Raji (cell line): ENCODE measurements around the gene SLC35F3.

ENCODE experiments used
- POLR2A ChIP-seq: IDR thresholded peaks from 2 replicates; pipeline ENCODE4 v1.6.1; 2011; ENCODE audit warnings: low read depth, low read length, control low read depth; ENCODE audit not compliant: insufficient read depth

Gene SLC35F3

DNA sequence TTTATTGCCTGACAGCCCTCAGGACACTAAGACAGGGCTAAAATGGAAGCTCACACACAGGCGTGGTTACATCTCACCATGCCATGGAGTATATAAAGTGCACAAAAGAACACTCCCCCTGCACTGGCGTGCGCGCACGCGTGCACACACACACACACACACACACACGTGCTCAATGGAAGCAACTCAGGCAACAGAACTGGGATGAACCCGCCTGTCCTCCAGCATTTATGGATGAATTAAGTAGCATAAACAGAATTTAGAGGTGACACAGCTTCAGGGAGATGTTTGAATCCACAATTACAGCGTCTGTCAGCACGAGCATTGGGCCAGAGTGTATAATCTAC, 322.3 kb downstream of the SLC35F3 start:
- TF ChIP-seq POLR2A: no peak

DNA sequence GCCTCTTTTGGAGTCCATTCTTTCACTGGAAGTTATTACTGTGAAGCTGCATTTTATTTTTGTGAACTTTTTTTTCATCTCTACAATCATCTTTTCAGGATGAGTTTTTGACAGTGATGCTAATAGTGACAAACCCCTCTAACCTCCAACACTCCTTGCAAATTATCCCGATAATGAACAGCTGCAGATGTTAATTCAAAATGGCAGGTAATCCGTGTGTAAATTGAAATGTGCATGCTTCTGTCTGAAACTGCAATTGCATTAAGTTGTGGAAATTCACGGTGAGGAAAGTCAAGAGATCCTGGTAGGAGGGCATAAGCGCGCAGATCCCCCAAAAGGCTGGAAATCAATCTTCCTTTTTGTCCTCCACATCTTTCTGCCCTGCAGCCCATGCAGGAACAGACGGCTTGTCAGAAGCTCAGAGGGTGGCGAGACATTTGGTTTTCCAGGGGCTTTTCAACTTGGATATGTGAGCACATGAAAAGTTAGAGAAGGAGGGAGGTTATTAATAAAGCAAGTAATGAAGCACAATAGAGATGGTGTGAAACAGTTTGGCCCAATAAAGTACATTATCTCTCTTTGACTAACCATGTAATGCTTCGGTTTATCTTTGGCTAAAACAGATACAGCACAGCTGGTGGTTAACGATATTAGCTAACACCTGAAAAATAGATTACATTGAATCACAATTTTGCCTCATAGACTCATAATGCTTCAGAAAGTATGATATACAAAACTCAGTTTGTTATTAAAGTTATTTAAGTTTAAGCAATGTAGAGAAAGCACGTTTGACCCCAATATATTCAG, 325.3 kb downstream of the SLC35F3 start:
- TF ChIP-seq POLR2A: no peak

DNA sequence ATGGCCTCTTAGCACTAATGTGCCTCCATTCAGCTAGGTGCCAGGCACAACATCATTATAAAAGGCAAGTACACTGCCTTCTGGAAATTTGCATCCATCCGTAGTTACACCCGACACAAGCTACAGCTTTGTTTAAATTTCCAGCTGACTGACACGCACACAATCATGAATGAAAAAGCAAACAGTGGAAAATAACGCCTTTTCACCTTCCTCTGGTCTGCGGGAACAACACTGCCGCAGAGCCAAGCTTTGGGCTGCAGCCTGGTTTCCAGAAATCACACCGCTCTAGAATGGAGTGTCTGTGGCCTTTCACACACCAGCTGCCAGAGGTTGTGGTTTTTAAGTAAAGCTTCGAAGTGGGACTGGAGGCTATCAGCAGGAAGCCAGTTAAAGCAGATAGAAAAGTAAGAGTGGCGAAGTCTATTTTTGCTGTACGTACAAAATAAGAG, 326.0 kb downstream of the SLC35F3 start:
- no peak for TF ChIP-seq POLR2A

DNA sequence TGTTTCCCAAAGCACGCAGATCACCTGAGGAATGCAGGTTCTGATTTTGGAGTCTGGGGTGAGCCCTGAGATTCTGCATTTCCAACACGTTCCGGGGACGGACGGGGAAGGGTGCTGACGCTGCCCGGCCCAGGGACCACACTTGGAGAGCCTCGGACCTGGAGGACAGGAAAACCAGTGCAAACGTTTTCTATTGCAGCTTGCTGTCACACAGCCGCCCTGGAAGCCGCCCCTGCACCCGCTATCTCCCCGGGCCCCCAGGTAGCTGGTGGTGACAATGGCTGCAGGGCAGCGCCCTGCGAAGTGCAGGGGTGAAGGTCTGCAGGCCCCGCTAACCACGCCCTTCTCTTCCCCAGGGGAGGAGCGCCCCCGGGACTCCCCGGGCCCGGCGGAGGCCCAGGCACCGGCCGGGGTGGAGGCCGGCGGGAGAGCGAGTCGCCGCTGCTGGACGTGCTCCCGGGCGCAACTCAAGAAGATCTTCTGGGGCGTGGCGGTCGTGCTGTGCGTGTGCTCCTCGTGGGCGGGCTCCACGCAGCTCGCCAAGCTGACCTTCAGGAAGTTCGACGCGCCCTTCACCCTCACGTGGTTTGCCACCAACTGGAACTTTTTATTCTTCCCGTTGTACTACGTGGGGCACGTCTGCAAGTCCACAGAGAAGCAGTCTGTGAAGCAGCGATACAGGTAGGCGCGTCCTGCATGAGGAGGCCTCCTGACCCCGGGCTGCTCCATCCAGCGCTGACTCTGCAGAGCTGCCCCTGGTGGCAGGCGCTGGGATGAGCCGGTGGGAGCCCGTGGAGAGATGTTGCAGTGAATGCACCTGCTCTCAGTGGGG, 326.8 kb downstream of the SLC35F3 start:
- no peak for TF ChIP-seq POLR2A

DNA sequence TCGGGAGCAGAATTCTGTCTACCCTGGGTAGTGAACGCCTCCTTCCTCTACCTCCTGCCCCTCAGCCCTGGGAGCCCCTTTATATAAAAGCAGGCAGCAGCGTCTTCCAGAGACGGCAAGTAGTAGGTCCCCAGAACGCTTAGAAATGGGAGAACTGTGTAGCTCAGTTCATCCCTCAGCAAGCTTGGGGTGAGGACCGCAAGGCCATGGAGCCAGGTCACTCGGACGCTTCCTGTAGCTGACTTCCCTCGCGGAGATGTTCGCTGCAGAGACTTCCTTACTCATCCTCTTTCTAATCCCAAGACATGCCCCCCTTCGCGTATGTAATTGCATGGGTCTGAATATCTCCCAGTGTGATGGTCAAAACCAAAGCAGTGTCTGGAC, 327.4 kb downstream of the SLC35F3 start:
- TF ChIP-seq POLR2A: no peak

DNA sequence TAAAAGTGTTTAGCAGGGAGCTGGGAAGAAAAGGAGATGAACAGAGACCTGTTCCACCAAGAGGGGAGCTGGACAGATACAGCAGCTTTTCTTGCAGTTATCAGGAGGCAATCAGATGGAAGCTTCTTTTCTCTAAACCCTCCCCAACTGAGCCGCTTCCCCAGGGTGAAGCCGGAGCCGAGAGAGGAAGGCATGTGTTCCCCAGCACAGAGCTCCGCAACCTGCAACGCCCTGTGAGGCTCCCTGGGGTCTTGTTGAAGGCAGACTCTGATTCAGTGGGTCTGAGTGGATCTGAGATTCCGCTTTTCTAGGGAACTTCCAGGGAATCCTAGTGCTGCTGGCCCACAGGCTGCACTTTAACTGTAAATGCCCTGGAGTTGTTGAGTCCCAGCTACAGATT, 329.7 kb downstream of the SLC35F3 start:
- no peak for TF ChIP-seq POLR2A

DNA sequence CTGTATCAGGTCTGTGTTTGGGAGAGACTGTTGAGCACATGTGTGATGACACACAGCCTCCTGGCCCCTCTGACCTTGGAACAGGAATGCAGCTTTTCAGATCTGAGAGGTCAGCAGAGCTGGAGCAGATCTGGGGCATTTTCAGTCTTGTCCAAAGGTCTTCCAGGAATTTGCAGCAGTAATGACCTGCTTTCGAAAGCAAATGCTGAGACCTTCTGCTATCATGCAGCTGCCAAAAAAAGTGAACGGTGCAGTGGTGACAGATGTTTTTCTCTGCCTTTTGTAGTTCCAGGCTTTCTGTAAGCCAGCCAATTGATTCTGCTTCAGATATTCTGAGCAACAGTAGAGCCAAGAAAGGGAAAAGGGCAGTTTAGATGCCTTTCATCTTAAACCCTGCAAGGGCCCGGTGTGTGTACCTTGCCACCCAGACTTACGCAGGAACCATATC, 331.0 kb downstream of the SLC35F3 start:
- no peak for TF ChIP-seq POLR2A

DNA sequence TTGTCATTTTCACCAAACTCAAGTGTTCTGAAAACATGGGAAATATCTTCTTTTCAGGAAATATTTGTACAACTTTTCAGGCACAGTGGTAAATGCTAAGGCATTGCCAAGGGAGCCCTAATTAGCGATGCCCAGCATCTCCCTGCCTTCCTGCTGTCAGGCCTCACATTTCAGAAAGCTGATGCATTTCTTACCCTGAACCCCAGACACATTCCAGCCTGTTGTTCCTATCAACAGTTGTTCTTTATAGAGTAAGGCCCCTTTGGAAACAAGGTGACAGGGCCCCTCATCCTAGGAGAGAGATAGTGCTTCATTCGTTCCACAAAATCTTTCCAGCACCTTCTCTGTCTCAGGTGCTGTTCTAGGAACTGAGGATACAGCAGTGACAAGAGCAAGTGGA, 332.9 kb downstream of the SLC35F3 start:
- no peak for TF ChIP-seq POLR2A

DNA sequence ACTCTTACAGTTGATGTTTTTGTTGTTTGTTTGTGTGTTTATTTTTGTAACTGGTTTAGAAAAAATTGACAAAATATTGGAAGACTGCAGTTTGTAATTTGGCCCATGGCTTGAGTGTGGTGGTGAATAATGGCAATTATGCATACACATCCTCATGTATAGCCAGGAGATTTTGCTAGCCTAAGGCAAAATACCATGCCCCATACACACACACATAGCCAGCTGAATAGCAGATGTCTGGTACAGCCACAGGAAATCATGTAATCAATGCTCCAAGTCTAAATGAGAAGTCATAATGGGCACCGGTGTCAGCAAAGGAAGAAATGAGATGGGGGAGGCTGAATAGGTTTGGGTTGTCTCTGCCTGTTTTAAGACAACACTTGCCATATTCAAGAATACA, 333.6 kb downstream of the SLC35F3 start:
- TF ChIP-seq POLR2A: no peak

DNA sequence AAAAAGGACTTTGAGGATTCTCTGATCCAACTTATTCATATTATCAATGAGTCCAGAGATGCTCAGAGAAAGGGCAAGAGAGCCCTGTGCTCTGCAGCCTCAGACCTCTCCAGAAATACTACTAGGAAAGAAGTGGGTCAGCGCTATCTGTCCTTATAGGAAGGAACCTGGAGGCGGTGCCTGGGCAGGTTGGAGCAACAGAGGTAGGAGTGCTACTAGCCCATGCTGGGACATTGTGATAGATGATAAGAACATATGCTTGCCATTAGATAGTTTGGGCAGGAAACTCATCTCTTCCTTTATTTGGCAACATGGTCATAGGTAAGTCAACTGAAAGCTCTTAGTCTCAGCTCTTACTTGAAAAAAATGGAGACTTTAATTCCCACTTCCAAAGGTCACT, 335.0 kb downstream of the SLC35F3 start:
- TF ChIP-seq POLR2A: no peak

DNA sequence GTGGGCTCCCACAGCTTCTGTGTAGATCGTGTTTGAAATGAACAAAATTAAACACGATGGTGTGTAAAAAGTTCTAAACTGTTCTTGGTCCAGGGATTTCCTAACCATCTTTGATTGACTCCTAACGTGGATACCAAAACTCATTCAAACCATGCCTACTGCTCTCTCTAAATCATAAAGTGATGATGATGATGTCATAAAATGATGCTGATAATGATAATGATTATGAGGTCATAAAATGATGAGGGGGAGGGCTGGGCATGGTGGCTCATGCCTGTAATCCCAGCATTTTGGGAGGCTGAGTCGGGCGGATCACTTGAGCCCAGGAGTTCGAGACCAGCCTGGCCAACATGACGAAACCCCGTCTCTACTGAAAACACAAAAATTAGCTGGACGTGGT, 335.5 kb downstream of the SLC35F3 start:
- no peak for TF ChIP-seq POLR2A

DNA sequence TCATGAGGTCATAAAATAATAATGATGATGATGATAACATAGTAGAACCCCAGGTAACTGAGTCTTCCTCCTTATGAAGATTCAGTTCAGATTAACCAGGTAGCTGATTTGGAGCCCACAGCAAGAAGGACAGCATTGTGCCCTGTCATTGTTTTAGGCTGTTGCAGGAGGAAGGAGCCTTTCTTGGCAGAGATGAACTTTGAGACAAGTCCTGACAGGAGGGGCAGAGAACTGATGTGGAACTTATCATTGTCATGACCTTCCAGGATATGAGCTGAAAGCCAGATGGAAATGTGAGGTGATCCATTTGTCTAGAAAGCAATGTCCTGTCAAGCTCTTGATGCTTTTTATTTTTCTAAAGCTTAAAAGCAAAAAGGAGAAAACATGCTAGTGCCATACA, 336.2 kb downstream of the SLC35F3 start:
- TF ChIP-seq POLR2A: no peak

DNA sequence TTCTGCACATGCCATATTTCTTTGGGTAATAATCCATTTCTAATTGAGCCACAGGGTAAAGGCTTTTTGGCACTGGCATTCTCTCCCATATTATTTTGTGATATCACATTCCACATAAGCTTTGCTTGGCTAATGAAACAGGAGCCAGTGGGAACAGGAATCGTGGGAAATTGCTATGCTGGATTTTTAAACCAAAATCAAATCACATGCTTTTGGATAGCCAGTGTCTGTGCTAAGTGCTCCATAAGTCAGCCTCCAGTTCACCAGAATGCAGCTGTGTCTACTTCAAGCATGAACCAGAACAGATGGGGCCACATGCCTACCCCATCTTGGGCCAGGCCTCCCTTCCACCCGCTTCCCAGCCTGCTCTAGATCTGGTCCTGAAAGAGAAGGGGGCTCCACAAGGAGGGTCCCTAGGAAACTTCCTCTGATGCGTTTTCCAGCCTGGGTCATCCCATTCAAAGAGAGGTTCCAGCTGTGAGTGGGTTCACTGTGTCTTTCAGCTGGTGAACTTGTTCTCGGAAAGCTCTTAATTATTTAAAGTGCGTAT, 337.5 kb downstream of the SLC35F3 start:
- TF ChIP-seq POLR2A: no peak

DNA sequence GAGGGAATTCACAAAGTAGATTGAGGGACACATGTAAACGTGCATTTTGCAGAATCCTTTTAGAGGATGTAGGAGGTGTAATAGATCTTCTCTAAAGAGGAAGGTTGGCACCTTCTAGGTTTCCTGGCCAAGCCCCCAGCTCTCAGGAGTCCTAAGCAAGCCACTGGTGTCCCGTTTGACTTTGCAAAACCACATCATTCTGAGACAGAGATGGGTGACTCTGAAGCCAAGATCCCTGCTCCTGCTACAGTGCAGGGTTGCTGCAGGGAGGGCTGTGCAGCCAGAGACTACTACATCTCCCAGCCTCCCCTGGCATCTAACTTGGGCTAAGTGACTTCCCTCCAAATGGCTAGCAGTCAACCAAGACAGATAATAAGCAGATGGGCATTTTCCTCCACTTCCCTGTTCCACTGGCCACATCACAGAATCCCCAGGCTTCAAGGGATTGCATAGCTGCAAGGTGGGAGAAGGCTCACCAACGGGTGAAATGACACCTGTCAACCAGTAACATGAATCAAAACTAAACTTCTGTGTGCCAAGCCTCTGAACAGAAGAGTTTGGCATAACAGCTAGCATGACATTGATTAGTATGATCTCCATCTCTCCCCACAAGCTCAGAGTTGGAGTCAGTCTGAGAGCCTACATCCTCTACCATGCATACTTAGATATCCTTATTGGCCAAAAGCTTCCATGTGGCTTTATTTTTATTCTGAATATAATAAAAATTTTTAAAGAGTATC, 339.2 kb downstream of the SLC35F3 start:
- no peak for TF ChIP-seq POLR2A

DNA sequence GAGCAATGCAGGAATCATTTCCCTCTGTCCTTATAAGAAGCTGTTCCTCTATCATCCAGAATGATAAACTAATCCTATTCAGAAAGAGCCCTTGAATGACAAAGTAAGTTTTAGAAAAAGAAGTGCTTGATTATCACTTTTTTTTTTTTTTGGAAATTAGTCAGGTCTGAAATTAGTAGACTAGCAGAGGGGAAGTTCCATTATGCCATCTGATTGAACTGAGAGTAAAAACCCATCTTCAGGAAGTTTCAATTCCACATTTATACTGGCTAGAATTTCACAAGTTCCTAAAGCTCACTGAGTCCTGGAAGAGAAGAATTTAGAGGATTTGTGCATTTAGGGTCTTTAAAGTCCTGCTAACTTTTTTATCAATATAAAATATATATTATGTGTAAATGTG, 340.0 kb downstream of the SLC35F3 start:
- no peak for TF ChIP-seq POLR2A
